GM08714 (cell line): Measurements from ENCODE around the gene PYGB.
A peak's percentile ranks its signal among the peaks of the same experiment; 100 is the strongest.

Source experiments
- H3K4me3 ChIP-seq: fragments of 200-500 bp; sonication (Bioruptor generic); 2 replicates; pipeline ENCODE4 v1.5.1; 2014; ENCODE audit warnings: mild to moderate bottlenecking, low read length, inconsistent platforms
- ZNF274 ChIP-seq: IDR thresholded peaks from 2 replicates; pipeline ENCODE4 v1.6.1; 2012; ENCODE audit warnings: mild to moderate bottlenecking, low read depth, low read length

The PYGB gene

GRCh38 chr20:25247956-25248785, at the start of gene PYGB:
Gene PYGB, plus strand, starts transcription at chr20:25248085. Its CDS starts 94 bp downstream, at chr20:25248179.
- peak within 1 kb of the TSS; percentile 73 for H3K4me3 ChIP-seq
- no peak for TF ChIP-seq ZNF274

DNA sequence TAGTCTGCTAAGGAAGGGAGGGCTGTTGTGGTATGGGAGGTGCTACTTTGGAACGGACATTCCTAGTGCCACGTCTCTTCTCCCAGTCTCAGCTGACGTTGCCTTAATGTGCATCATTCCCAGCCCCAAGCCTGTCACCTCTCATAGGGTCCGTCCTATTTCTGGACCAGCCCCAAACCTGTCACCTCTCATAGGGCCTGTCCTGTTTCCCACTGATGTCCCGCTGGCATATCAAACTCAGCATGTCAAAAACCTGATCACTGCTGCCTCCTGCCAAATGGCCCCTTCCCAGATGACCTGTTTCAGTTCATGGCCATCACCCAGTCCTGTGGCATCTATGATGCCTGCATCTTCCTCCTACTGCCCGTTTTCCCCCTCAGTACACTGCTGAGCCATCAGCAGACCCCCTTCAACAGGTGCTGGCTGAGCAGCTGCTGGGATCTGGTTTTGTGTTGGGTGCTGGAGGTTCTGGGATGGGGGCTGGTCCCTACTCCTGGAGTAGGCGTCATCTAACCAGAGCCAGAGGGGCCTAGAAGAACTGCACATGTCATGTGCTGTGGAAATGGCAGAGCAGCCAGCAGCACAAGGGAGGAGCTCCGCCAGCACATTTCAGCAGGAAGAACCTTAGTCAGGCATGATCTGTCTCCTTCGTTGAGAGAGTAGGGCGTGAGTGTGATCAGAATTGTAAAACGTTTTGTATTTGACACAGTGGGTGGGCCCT, 49.1 kb upstream of the PYGB start:
- no peak overlapping the region for H3K4me3 ChIP-seq
- TF ChIP-seq ZNF274: no peak

DNA sequence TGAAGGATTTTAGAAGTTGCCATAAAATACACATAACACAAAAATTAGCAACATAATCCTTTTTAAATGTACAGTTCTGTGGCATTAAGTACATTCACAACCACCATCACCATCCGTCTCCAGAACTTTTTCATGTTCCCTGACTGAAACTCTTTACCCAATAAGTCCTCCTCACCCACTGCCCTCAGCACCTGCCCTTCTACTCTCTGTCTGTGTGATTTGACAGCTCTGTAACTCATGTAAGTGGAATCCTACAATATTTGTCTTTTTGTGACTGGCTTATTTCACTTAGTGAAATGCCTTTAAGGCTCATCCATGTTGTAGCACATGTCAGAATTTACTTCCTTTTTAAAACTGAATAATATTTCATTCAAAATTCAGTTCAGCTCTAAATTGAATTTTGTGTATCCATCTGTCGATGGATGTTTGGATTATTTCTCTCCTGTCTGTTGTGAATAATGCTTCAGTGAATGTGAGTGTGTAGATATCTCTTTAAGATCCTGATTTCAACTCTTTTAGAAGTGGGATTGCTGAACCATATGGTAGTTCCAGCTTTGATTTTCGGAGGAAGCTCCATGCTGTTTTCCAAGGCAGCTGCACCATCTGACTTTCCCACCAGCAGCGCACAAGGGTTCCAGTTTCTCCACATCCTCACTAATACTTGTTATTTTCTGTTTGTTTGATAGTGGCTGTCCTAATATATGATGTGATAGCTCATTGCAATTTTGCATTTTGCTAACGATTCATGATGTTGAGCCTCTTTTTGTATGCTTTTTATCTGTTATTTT, 48.2 kb upstream of the PYGB start:
- no peak overlapping the region for H3K4me3 ChIP-seq
- no peak for TF ChIP-seq ZNF274

- no peak overlapping the region for H3K4me3 ChIP-seq
- TF ChIP-seq ZNF274: no peak
These were observed 44.8 kb upstream of the PYGB start for GRCh38 chr20:25203089-25203488.

DNA sequence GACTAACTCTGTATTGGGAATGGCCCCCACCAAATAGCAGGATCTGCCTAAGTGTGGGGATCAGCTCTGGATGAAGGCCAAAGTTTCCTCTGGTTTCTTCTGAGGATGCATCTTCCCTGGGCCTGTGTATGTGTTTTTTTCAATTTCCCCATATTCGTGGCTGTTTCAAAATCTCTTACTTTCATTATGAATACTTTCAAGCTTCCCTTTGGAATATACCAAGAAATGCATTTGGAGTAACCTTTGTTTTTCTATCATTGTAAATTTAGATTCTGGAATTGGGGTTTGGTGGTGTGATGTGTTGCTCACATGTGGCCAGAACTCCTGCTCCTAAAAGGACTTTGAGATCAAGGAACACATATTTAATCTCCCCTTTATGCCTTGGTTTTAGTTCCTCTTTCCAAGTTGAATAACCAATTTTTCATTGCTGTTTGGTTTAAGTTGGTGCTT, 44.0 kb upstream of the PYGB start:
- no peak overlapping the region for H3K4me3 ChIP-seq
- TF ChIP-seq ZNF274: no peak

DNA sequence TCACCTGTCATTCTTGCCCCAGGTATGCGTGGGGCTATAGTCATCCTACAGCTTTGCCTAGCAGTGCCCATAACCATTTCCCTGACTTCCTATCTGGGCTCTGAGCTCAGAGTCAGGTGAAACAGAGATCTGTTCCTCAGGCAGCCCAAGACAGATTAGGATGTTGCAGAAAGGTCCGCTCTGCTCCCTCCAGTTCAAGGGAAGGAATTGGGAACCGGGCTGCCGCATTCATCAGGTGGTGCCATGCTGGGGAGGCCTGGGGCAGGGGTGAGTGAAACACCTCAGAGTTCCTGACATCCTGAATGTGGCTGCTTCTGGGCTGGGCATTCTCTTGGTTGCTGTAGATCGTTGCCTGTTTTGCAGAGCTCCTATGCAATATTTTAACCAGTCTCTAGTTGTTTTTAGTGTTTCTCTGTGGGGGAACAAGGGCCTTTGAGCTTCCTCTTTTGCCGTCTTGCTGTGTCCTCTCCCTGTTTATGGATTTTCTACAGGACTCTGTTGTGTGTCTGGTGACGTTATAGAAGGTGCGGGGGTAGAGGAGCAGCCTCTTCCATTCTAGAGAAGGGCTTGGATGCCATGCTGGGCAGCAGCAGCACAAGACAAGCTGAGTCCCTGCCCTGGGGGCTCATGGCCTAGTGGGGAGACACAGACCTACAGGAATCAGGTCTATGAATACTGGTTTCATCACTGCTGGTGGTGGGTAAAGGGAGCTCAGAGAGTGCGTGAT, 43.2 kb upstream of the PYGB start:
- no peak for TF ChIP-seq ZNF274
- H3K4me3 ChIP-seq: no peak overlapping the region

DNA sequence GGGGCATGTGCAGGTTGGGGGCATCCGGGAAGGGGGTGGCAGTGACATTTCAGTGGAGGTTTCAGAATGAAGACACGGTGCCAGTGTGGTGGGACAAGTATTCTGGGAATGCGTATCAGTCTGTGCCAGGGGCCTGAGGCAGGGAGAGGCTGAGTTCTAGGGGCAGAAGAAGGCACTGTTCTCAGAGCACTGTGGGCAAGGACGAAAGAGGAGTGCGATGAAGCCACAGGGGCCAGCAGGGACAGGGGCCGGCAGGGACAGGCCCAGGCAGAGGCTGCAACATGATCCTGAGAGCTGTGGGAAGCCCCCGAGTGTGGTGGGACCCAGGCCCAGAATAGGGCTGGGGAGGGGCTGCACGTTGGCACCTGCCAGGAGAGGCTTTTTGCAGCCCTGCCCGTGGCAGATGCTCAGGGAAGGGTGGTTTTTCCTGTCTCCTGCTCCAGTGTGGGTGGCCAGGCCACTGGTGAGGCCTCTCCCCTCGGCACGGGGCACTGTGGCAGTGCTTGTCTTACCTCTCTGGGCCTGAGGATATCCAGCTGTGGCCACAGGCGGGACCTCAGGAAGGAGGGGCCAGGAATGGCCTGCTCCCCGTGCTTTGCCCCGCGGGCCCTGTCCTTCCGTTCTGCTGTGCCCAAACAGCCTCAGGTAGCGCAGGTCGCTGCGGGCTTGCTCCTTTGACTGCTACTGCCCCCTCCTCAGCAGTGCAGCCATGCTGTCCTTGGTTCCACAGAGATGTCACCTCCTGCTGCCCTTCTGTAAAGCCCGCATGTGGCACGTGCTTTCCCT, 42.4 kb upstream of the PYGB start:
- TF ChIP-seq ZNF274: no peak

DNA sequence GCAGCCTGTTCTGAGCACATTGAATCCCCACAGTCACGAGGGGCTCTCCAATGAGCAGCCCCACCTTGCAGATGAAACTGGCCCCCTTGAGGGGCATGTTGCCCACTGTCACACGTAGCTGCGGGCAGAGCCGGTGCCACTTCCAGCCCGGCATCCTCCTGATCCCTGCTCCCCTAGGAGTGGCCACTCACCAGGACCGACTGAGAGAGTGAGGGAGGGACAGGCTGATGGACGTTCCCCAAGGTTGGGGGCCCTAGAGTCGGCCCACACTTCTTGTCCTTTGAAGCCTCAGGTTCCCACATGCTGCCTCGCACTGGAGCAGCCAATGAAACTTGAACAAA, 41.9 kb upstream of the PYGB start:
- H3K4me3 ChIP-seq: no peak overlapping the region
- no peak for TF ChIP-seq ZNF274

More for the DNA sequence above, 42.4 kb upstream of the PYGB start:
- H3K4me3 ChIP-seq: no peak overlapping the region

DNA sequence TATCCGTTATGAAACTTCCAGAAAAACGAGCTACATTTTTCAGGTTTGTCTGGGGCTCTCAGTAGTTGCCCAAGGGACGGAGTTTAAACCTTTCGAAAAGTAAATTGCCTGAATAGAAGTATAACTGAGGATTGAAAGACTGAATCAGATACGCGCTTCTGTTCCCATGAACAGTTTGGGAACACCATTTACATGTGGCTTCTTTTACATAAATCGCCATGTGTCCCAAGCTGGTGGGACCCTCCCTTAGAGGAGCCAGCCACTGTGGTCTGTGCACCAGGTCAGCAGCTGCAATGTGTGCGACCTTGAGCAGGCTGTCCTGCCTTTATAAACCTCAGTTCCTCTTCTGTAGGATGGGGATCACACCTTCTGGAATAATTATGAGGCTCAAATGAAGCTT, 41.3 kb upstream of the PYGB start:
- TF ChIP-seq ZNF274: no peak
- no peak overlapping the region for H3K4me3 ChIP-seq

- H3K4me3 ChIP-seq: no peak overlapping the region
- no peak for TF ChIP-seq ZNF274
These were observed 40.5 kb upstream of the PYGB start for GRCh38 chr20:25207149-25207959.

DNA sequence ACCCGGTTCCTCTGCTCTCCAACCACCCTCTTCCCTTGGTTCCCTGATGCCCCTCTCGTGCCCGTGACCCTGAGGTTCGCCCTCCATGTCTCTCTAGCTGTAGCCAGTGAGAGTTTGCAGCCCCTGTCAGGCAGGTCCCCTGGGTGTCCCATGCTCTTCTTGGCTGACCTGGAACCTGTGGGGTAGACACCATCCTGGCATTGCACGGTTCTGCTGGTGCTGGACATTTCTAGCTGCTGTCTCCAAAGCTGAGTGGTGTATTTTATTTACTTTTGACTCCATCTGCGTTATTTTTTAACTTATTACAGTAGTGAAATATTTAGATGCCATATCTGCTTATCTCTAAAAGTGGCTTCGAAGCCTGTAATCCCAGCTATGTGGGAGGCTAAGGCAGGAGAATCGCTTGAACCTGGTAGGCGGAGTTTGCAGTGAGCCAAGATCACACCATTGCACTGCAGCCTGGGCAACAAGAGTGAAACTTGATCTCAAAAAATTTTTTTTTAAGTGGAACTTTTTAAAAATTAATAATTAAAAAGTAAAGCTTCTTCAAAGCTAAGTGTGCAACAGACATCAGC, 39.8 kb upstream of the PYGB start:
- no peak for TF ChIP-seq ZNF274

DNA sequence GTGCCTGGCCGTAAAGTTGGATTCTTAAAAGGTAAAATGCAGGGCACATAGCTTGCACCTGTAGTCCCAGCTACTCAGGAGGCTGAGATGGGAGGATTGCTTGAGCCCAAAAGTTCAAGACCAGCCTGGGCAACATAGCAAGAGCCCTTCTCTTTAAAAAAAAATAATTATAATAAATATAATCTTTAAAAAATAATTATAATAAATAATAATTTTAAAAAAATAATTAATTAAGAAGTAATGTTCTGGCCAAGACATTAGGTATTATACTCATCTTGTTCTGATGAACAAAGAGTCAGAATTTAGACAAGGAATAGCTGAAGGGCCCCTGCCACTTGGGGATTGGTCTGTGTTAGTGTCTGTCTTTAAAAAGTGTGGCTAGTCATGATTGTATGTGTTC, 38.5 kb upstream of the PYGB start:
- H3K4me3 ChIP-seq: no peak overlapping the region
- no peak for TF ChIP-seq ZNF274

More for the DNA sequence above, 39.8 kb upstream of the PYGB start:
- H3K4me3 ChIP-seq: no peak overlapping the region
